ENCODE data around the gene UGT1A6. TPM values are rescaled to one million over a fixed set of nuclear protein-coding genes. Genes with fewer than 3 reads are reported as not detected.
"Not testable (repeated sequence)": the region's sequence is repeated elsewhere in the genome, so short reads cannot be mapped to it uniquely, and the experiment has no call there.

UGT1A6 gene
- not detected for total RNA-seq

GRCh38 chr2:233692648-233693047 is at the start of gene UGT1A6:
Gene UGT1A6, plus strand, starts transcription at chr2:233692890. Its CDS starts 115 bp downstream, at chr2:233693005.
- no peaks in the 10 kb centered on the region for H3K9me3 ChIP-seq
- H3K27ac ChIP-seq: no peak within 1 kb of the TSS

GRCh38 chr2:233643128-233643527 is 49.6 kb upstream of the UGT1A6 start:
- no peak overlapping the region for H3K4me3 ChIP-seq

More at GRCh38 chr2:233692648-233693047, at the start of gene UGT1A6:
- no peak for DNase-seq (ENCODE audit: low spot score in 2 of 2)
- intact Hi-C loops (cut with DNase I; ENCODE audit: low total_unique reads): no loop called here
- H3K4me3 ChIP-seq: no peak within 1 kb of the TSS
- no peaks in the 10 kb centered on the region for H3K36me3 ChIP-seq
- no peaks in the 10 kb centered on the region for H3K4me1 ChIP-seq
- H3K27me3 ChIP-seq: no peaks in the 10 kb centered on the region
- TF ChIP-seq POLR2A (IDR thresholded peaks at IDR 0.05) (no peak), POLR2AphosphoS5 (IDR thresholded peaks at IDR 0.05) (no peak), CTCF (IDR thresholded peaks at IDR 0.05) (no peak)

GRCh38 chr2:233646033-233646432 is 46.7 kb upstream of the UGT1A6 start:
- H3K27me3 ChIP-seq; intact Hi-C loops (cut with DNase I; ENCODE audit: low total_unique reads); H3K27ac ChIP-seq; H3K4me3 ChIP-seq; DNase-seq (ENCODE audit: low spot score in 2 of 2); H3K36me3 ChIP-seq; H3K4me1 ChIP-seq: not testable (repeated sequence)
- H3K9me3 ChIP-seq: peaks cover 26 to 30% of the 10 kb centered on the region in 2 donors

More at GRCh38 chr2:233643128-233643527, 49.6 kb upstream of the UGT1A6 start:
- Histone ChIP-seq H3K36me3 (no peaks in the 10 kb centered on the region), H3K27me3 (no peaks in the 10 kb centered on the region), H3K9me3 (peaks cover 26 to 30% of the 10 kb centered on the region in 2 donors), H3K27ac (no peak overlapping the region), H3K4me1 (no peaks in the 10 kb centered on the region)
- TF ChIP-seq POLR2A (IDR thresholded peaks at IDR 0.05) (no peak), CTCF (IDR thresholded peaks at IDR 0.05) (no peak), POLR2AphosphoS5 (IDR thresholded peaks at IDR 0.05) (no peak)
- DNase-seq (ENCODE audit: low spot score in 2 of 2): no peak
- intact Hi-C loops (cut with DNase I; ENCODE audit: low total_unique reads): no loop called here

GRCh38 chr2:233650981-233651380 is 41.7 kb upstream of the UGT1A6 start:
- intact Hi-C loops (cut with DNase I; ENCODE audit: low total_unique reads): no loop called here
- H3K27ac ChIP-seq: no peak overlapping the region
- H3K4me1 ChIP-seq: no peaks in the 10 kb centered on the region
- no peak for TF ChIP-seq POLR2AphosphoS5 (IDR thresholded peaks at IDR 0.05)
- no peak for TF ChIP-seq CTCF (IDR thresholded peaks at IDR 0.05)
- no peak for TF ChIP-seq POLR2A (IDR thresholded peaks at IDR 0.05)
- no peak for DNase-seq (ENCODE audit: low spot score in 2 of 2)
- H3K36me3 ChIP-seq: no peaks in the 10 kb centered on the region
- peaks cover 0 to 5% of the 10 kb centered on the region in 2 donors for H3K27me3 ChIP-seq
- H3K4me3 ChIP-seq: no peak overlapping the region
- peaks cover 8 to 13% of the 10 kb centered on the region in 2 donors for H3K9me3 ChIP-seq

- DNase-seq (ENCODE audit: low spot score in 2 of 2): no peak
- Histone ChIP-seq H3K4me3 (no peak overlapping the region), H3K9me3 (peaks cover 5 to 8% of the 10 kb centered on the region in 2 donors), H3K27ac (no peak overlapping the region), H3K27me3 (peaks cover 0 to 5% of the 10 kb centered on the region in 2 donors), H3K4me1 (no peaks in the 10 kb centered on the region), H3K36me3 (no peaks in the 10 kb centered on the region)
- intact Hi-C loops (cut with DNase I; ENCODE audit: low total_unique reads): no loop called here
- no peak for TF ChIP-seq POLR2AphosphoS5 (IDR thresholded peaks at IDR 0.05)
- TF ChIP-seq POLR2A (IDR thresholded peaks at IDR 0.05): no peak
- no peak for TF ChIP-seq CTCF (IDR thresholded peaks at IDR 0.05)
Observed at GRCh38 chr2:233651430-233651829, 41.3 kb upstream of the UGT1A6 start.

GRCh38 chr2:233654501-233654900 is 38.2 kb upstream of the UGT1A6 start:
- DNase-seq (ENCODE audit: low spot score in 2 of 2): no peak
- Histone ChIP-seq H3K4me3 (no peak overlapping the region), H3K27ac (no peak overlapping the region), H3K4me1 (no peaks in the 10 kb centered on the region), H3K36me3 (no peaks in the 10 kb centered on the region), H3K9me3 (no peaks in the 10 kb centered on the region), H3K27me3 (peaks cover 0 to 5% of the 10 kb centered on the region in 2 donors)
- intact Hi-C loops (cut with DNase I; ENCODE audit: low total_unique reads): no loop called here
- TF ChIP-seq POLR2A (IDR thresholded peaks at IDR 0.05) (no peak), CTCF (IDR thresholded peaks at IDR 0.05) (no peak), POLR2AphosphoS5 (IDR thresholded peaks at IDR 0.05) (no peak)

Measured in breast epithelium (tissue), 4 donors.